T-helper 2 cell (primary cell): Measurements from ENCODE around the gene GNG7.
"Not testable (repeated sequence)": the region's sequence is repeated elsewhere in the genome, so short reads cannot be mapped to it uniquely, and the experiment has no call there.

Source experiments
- DNase-seq, 5 experiments: peaks; one replicate each; pipeline versions ENCODE4 v3.0.0 to v3.0.0-alpha.2; 2012 to 2022

GNG7 gene

DNA sequence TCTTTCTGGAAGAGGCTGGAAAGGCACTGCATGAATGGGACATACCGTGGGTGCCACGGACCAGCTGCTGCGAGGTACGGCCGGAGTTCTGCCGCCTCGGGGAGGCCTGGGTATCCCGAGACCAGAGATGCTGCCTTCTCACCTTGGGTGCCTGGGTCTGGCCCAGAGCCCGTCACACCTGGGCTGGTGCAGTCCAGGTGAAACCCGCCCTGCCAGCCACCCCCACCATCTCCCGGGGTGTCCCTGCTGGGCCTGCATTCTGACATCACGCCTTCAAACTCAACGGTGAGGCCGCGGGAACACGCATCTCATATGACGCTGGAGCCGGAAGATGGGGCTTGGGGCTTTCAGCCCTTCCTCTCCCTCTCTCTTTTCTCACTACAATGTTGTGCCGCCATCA is 128.6 kb downstream of the GNG7 start:
- DNase-seq = no peak

DNA sequence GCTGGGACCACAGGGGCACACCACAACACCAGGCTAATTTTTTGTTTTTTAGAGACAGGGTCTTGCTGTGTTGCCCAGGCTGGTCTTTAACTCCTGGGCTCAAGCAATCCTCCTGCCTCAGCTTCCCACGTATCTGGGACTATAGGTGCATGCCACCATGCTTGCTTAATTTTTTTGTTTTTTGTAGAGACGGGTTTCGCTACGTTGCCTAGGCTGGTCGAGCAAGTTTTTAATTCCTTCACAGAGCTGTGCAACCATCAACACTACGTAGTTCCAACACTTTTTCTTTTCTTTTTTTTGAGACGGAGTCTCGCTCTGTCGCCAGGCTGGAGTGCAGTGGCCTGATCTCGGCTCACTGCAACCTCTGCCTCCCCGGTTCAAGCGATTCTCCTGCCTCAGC is 130.3 kb downstream of the GNG7 start:
- not testable (repeated sequence) for DNase-seq

GRCh38 chr19:2569596-2570465 is 132.7 kb downstream of the GNG7 start:
- DNase-seq = no peak

DNA sequence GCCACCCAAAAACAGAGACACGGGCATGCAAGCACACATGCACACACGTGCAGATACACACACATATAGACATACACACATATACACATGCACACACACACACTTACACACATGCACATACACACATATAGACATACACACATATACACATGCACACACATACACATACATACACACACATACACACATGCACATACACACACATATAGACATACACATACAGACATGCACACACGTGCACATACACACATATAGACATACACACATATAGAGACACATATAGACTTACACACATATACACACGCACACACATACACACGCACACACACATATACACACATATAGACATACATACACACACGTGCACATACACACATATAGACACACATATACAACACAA is 134.5 kb downstream of the GNG7 start:
- no peak for DNase-seq

- DNase-seq = no peak
Measured at GRCh38 chr19:2567580-2567979, 134.9 kb downstream of the GNG7 start.

GRCh38 chr19:2563546-2563945 is 138.9 kb downstream of the GNG7 start:
- DNase-seq = not testable (repeated sequence)

- DNase-seq = peak in 4 of 5 experiments; percentile 14 to 76 (median 47)
Measured at GRCh38 chr19:2561895-2562294, 140.6 kb downstream of the GNG7 start.

GRCh38 chr19:2561221-2561620 is 141.3 kb downstream of the GNG7 start:
- no peak for DNase-seq

- DNase-seq = no peak
Measured at GRCh38 chr19:2560369-2560768, 142.1 kb downstream of the GNG7 start.

DNA sequence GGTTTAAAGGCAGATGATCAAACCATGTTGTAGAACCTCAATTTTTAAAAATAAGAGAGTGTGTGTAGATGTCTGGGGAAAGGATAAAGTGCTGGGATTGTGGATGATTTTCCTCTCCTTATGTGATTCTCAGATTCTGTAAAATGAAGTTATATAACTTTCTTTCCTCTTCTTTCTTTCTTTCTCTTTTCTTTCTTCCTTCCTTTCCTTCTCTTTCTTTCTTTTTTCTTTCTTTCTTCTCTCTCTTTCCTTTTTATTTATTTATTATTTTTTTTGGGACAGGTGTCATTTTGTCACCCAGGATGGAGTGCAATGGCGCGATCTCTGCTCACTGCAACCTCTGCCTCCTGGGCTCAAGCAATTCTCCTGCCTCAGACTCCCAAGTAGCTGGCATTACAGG is 144.0 kb downstream of the GNG7 start:
- no peak for DNase-seq

- not testable (repeated sequence) for DNase-seq
Measured at GRCh38 chr19:2558131-2558530, 144.4 kb downstream of the GNG7 start.

- no peak for DNase-seq
Measured at GRCh38 chr19:2557093-2557440, 145.4 kb downstream of the GNG7 start.

- DNase-seq = no peak
Measured at GRCh38 chr19:2556221-2557092, 146.0 kb downstream of the GNG7 start.

GRCh38 chr19:2555422-2556220 is 146.9 kb downstream of the GNG7 start:
- no peak for DNase-seq

- DNase-seq = no peak
Measured at GRCh38 chr19:2554856-2555255, 147.6 kb downstream of the GNG7 start.

DNA sequence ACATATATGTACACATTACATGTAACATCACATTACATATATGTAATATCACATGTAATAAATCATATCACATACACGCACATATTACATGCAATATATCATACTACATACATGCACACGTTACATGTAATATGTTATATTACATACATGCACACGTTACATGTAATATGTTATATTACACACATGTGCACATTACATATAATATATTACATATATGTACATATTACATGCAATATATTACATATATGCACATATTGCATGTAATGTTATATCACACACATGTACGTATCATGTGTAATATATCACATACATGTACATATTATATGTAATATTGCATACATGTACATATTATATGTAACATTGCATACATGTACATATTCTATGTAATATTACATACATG is 149.0 kb downstream of the GNG7 start:
- DNase-seq = no peak

GRCh38 chr19:2552859-2553258 is 149.6 kb downstream of the GNG7 start:
- peak in 4 of 5 experiments; percentile 25 to 93 (median 54) for DNase-seq

DNA sequence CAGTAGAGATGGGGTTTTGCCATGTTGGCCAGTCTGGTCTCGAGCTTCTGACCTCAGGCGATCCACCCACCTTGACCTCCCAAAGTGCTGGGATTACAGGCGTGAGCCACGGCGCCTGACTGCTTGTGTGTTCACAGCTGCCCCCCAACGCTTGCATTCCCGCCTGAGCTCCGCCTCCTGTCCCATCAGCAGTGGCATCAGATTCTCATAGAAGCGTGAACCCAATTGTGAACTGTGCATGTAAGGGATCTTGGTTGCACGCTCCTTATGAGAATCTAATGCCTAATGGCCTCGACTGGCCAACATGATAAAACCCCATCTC is 150.7 kb downstream of the GNG7 start:
- no peak for DNase-seq

DNA sequence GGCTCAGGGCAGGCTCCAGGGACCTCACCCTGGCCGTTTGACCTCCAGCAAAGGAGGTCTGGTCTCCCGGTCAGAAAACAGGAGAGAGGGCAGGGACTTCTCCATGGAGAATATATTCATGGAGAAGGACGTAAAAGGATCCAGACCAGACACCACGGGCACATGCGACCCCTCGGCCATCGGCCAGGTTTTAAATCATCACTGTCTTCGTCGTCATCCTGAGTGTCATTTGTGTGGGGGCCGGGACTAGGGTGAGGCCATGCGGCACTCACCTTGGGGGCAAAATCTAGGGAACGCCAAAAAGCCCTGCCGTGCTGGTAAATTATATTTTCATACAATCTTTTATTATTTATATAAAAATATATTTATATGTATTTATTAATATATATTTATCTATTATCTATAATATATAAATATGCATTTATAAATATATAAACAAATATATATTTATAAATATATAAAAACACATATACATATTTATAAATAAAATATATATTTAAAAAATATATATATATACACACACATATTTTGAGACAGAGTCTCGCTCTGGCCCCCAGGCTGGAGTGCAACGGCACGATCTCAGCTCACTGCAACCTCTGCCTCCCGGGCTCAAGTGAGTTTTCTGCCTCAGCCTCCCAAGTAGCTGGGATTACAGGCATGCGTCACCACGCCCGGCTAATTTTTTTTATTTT is 151.2 kb downstream of the GNG7 start:
- no peak for DNase-seq

DNA sequence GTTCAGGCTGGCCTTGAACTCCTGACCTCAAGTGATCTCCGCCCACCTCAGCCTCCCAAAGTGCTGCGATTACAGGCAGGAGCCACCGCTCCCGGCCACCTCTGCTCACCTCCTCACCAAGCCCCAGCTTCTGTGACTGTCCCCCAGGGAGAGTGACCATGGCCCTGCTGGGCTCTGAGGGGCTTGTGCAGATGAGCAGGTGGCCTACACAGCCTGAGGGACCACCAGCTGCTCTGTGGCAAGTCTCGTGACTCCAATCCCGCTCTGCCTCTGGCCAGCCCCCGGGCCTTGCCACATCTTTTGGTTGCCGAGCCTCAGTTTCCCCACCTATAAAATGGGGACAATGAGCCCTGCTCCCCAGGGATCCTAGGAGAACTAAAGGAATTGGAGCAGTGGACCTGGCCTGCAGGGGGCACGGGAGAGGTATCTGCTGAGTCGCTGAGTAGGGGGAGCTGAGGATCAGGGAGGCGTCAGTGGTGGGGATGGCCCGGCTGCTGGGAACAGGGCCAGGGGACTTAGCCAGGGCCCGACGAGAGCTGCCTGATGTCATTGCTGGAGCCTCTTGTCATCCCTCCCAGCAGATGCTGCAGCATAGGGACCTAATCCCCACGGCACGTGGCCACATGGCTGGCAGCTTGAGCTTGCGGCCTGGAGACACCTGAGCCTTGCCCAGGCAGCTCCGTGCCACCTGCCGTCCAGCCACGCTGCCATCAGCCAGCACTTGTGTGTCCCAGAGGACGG is 151.9 kb downstream of the GNG7 start:
- DNase-seq = no peak

- DNase-seq = no peak
Measured at GRCh38 chr19:2549701-2550191, 152.7 kb downstream of the GNG7 start.

- no peak for DNase-seq
Measured at GRCh38 chr19:2548966-2549365, 153.5 kb downstream of the GNG7 start.
